Naive thymus-derived CD8-positive, alpha-beta T cell (primary cell): Measurements from ENCODE around the gene WBP1L. TPM values are rescaled to one million over a fixed set of nuclear protein-coding genes. Genes with fewer than 3 reads are reported as not detected.
"Not testable (repeated sequence)": the region's sequence is repeated elsewhere in the genome, so short reads cannot be mapped to it uniquely, and the experiment has no call there.

ENCODE experiments used
- ATAC-seq, 2 donors: fragments of 150-1000 bp; cut with Tn5 transposase in 1 of 2; sonication (Bioruptor Pico), chemical (Tn5 transposase) in 1 of 2; 1 replicate in 1 of 2; 2 replicates in 1 of 2; pipeline ENCODE4 v1.10.0; 2021; ENCODE audit warnings: mild to moderate bottlenecking in 2 of 2, moderate library complexity in 2 of 2
- POLR2A ChIA-PET: fragments of 350-600 bp; sonication (Branson Sonifier 250); formaldehyde crosslinking; loops from one replicate; lab custom pipeline; 2021; ENCODE audit warnings: antibody characterized with exemption; lab: Charles Lee
- DNase-seq, 10 donors: peaks; one replicate each; pipeline versions ENCODE4 v3.0.0 to v3.0.0-alpha.2; 2020 to 2022
- H3K27ac Mint-ChIP-seq, 10 donors: one replicate each; pipeline ENCODE4 v1.8.0; 2020 to 2022; ENCODE audit warnings: mild to moderate bottlenecking in 10 of 10, mixed read lengths in 10 of 10, moderate library complexity in 4 of 10, inconsistent platforms in 1 of 10
- H3K27me3 Mint-ChIP-seq, 5 donors: one replicate each; pipeline ENCODE4 v1.8.0; 2021 to 2022; ENCODE audit warnings: mixed read lengths in 5 of 5
- H3K36me3 Mint-ChIP-seq, 3 donors: one replicate each; pipeline ENCODE4 v1.8.0; 2020 to 2022; ENCODE audit warnings: mixed read lengths in 3 of 3, mild to moderate bottlenecking in 2 of 3, inconsistent platforms in 1 of 3
- H3K4me1 Mint-ChIP-seq, 4 donors: one replicate each; pipeline ENCODE4 v1.8.0; 2021 to 2022; ENCODE audit warnings: mixed read lengths in 4 of 4
- H3K4me3 Mint-ChIP-seq, 10 donors: one replicate each; pipeline ENCODE4 v1.8.0; 2020 to 2022; ENCODE audit warnings: mild to moderate bottlenecking in 10 of 10, mixed read lengths in 10 of 10, moderate library complexity in 6 of 10, inconsistent platforms in 1 of 10
- H3K9me3 Mint-ChIP-seq, 9 donors: one replicate each; pipeline ENCODE4 v1.8.0; 2020 to 2022; ENCODE audit warnings: mixed read lengths in 9 of 9, mild to moderate bottlenecking in 3 of 9, inconsistent platforms in 1 of 9, moderate library complexity in 1 of 9
- polyA plus RNA-seq, 3 donors: library from polyadenylated mRNA; unstranded; fragments of 300-500 nt; fragmentation: Illumina TruSeq; gene quantifications; one replicate each; pipeline ENCODE4 v1.2.3, GENCODE V29; 2021
- total RNA-seq, 8 experiments: library from RNA in 2 of 8; stranded (reverse) in 2 of 8; gene quantifications; one replicate each; pipeline ENCODE4 v1.2.3 and lab custom pipeline; 2021 to 2026

The WBP1L gene
- total and polyA plus RNA-seq, 5 experiments from 2014 or later: 22.6 to 35.6 (median 28.2) TPM

GRCh38 chr10:102837230-102837721, 93.5 kb downstream of the WBP1L start, which contains the start of gene CYP17A1:
Gene CYP17A1, minus strand, starts transcription at chr10:102837413. Its CDS starts 52 bp downstream, at chr10:102837361.
- Mint-ChIP-seq H3K36me3 (peaks cover 0 to 17% (median 0%) of the 10 kb centered on the region in 3 donors), H3K4me3 (no peak within 1 kb of the TSS), H3K4me1 (peaks cover 0 to 7% (median under 1%) of the 10 kb centered on the region in 4 donors), H3K27me3 (peaks cover 2 to 26% (median 8%) of the 10 kb centered on the region in 5 donors), H3K27ac (no peak within 1 kb of the TSS), H3K9me3 (peaks cover 0 to 26% (median 12%) of the 10 kb centered on the region in 9 donors)
- POLR2A ChIA-PET: interaction anchor here (0.5 kb wide), 1 partner anchor 33 kb away, joined by 3 read pairs; no protein-coding TSS in a partner anchor
- ATAC-seq (no peak), DNase-seq (no peak)

- DNase-seq, POLR2A ChIA-PET, H3K27ac Mint-ChIP-seq, H3K4me1 Mint-ChIP-seq, H3K4me3 Mint-ChIP-seq, ATAC-seq: not testable (repeated sequence)
- peaks cover 2 to 26% (median 8%) of the 10 kb centered on the region in 5 donors for H3K27me3 Mint-ChIP-seq
- H3K36me3 Mint-ChIP-seq: peaks cover 0 to 17% (median 0%) of the 10 kb centered on the region in 3 donors
- peaks cover 0 to 30% (median 12%) of the 10 kb centered on the region in 9 donors for H3K9me3 Mint-ChIP-seq
Measured at GRCh38 chr10:102838276-102838927, 94.7 kb downstream of the WBP1L start.

- no peaks in the 10 kb centered on the region for H3K4me1 Mint-ChIP-seq
Measured at GRCh38 chr10:102841827-102842345, 98.1 kb downstream of the WBP1L start.

GRCh38 chr10:102843139-102843538, 99.4 kb downstream of the WBP1L start:
- H3K27ac Mint-ChIP-seq, DNase-seq, POLR2A ChIA-PET, ATAC-seq, H3K4me3 Mint-ChIP-seq, H3K4me1 Mint-ChIP-seq: not testable (repeated sequence)
- peaks cover 0 to 26% (median 2%) of the 10 kb centered on the region in 5 donors for H3K27me3 Mint-ChIP-seq
- peaks cover 0 to 26% (median 6%) of the 10 kb centered on the region in 9 donors for H3K9me3 Mint-ChIP-seq
- H3K36me3 Mint-ChIP-seq: peaks cover 0 to 13% (median 0%) of the 10 kb centered on the region in 3 donors

More at GRCh38 chr10:102841827-102842345, 98.1 kb downstream of the WBP1L start:
- H3K27ac Mint-ChIP-seq: no peak overlapping the region
- ATAC-seq: no peak
- DNase-seq: no peak
- H3K27me3 Mint-ChIP-seq: peaks cover 2 to 26% (median 3%) of the 10 kb centered on the region in 5 donors
- H3K4me3 Mint-ChIP-seq: no peak overlapping the region
- peaks cover 0 to 37% (median 13%) of the 10 kb centered on the region in 9 donors for H3K9me3 Mint-ChIP-seq
- POLR2A ChIA-PET: no interaction called here
- H3K36me3 Mint-ChIP-seq: peaks cover 0 to 22% (median 0%) of the 10 kb centered on the region in 3 donors

- DNase-seq, H3K27ac Mint-ChIP-seq, H3K4me3 Mint-ChIP-seq, H3K36me3 Mint-ChIP-seq, ATAC-seq, H3K4me1 Mint-ChIP-seq, POLR2A ChIA-PET: not testable (repeated sequence)
- peaks cover 0 to 23% (median 0%) of the 10 kb centered on the region in 5 donors for H3K27me3 Mint-ChIP-seq
- H3K9me3 Mint-ChIP-seq: peaks cover 0 to 14% (median 3%) of the 10 kb centered on the region in 9 donors
Measured at GRCh38 chr10:102844190-102844776, 100.5 kb downstream of the WBP1L start.

GRCh38 chr10:102845352-102845902, 101.7 kb downstream of the WBP1L start:
- H3K27me3 Mint-ChIP-seq: peaks cover 0 to 12% (median 0%) of the 10 kb centered on the region in 5 donors
- H3K9me3 Mint-ChIP-seq: peaks cover 0 to 11% (median 3%) of the 10 kb centered on the region in 9 donors
- no peak overlapping the region for H3K27ac Mint-ChIP-seq
- H3K4me3 Mint-ChIP-seq: no peak overlapping the region
- DNase-seq: no peak
- H3K4me1 Mint-ChIP-seq: no peaks in the 10 kb centered on the region
- POLR2A ChIA-PET: no interaction called here
- ATAC-seq: no peak
- H3K36me3 Mint-ChIP-seq: peaks cover 0 to 5% (median 4%) of the 10 kb centered on the region in 3 donors

- H3K27ac Mint-ChIP-seq: no peak overlapping the region
- no peaks in the 10 kb centered on the region for H3K9me3 Mint-ChIP-seq
- ATAC-seq (no peak), DNase-seq (no peak)
- H3K4me1 Mint-ChIP-seq: peaks cover 2 to 10% (median 6%) of the 10 kb centered on the region in 4 donors
- H3K36me3 Mint-ChIP-seq: peaks cover 0 to 4% (median 0%) of the 10 kb centered on the region in 3 donors
- H3K4me3 Mint-ChIP-seq: no peak overlapping the region
- POLR2A ChIA-PET: interaction anchor here (1.1 kb wide), 1 partner anchor 107 kb away, joined by 3 read pairs; the partner anchor contains the start of gene WBP1L
- no peaks in the 10 kb centered on the region for H3K27me3 Mint-ChIP-seq
Measured at GRCh38 chr10:102850025-102850518, 106.3 kb downstream of the WBP1L start.

- ATAC-seq, H3K27me3 Mint-ChIP-seq, DNase-seq, POLR2A ChIA-PET, H3K9me3 Mint-ChIP-seq, H3K4me3 Mint-ChIP-seq, H3K36me3 Mint-ChIP-seq: not testable (repeated sequence)
- Mint-ChIP-seq H3K4me1 (peaks cover 6 to 25% (median 20%) of the 10 kb centered on the region in 4 donors), H3K27ac (peak overlapping the region in 1 of 10 donors; percentile 49)
Measured at GRCh38 chr10:102853237-102853636, 109.5 kb downstream of the WBP1L start.

GRCh38 chr10:102855731-102856436, 112.1 kb downstream of the WBP1L start:
- H3K36me3 Mint-ChIP-seq: peaks cover 0 to 21% (median 5%) of the 10 kb centered on the region in 3 donors
- DNase-seq, H3K27ac Mint-ChIP-seq, H3K9me3 Mint-ChIP-seq, ATAC-seq, POLR2A ChIA-PET, H3K27me3 Mint-ChIP-seq: not testable (repeated sequence)
- peaks cover 6 to 25% (median 21%) of the 10 kb centered on the region in 4 donors for H3K4me1 Mint-ChIP-seq
- H3K4me3 Mint-ChIP-seq: peak overlapping the region in 3 of 10 donors; percentile 7 to 37 (median 28)

GRCh38 chr10:102856758-102857424, 113.1 kb downstream of the WBP1L start:
- no peak overlapping the region for H3K27ac Mint-ChIP-seq
- H3K4me1 Mint-ChIP-seq: peaks cover 6 to 25% (median 21%) of the 10 kb centered on the region in 4 donors
- POLR2A ChIA-PET: no interaction called here
- no peak for DNase-seq
- no peaks in the 10 kb centered on the region for H3K9me3 Mint-ChIP-seq
- H3K27me3 Mint-ChIP-seq: no peaks in the 10 kb centered on the region
- no peak for ATAC-seq
- peak overlapping the region in 1 of 10 donors; percentile 29 for H3K4me3 Mint-ChIP-seq
- peaks cover 0 to 31% (median 5%) of the 10 kb centered on the region in 3 donors for H3K36me3 Mint-ChIP-seq

- Mint-ChIP-seq H3K36me3 (peaks cover 3 to 57% (median 24%) of the 10 kb centered on the region in 3 donors), H3K4me1 (peaks cover 4 to 18% (median 13%) of the 10 kb centered on the region in 4 donors), H3K4me3 (no peak overlapping the region), H3K9me3 (no peaks in the 10 kb centered on the region), H3K27ac (no peak overlapping the region), H3K27me3 (no peaks in the 10 kb centered on the region)
- DNase-seq: no peak
- no peak for ATAC-seq
- POLR2A ChIA-PET: no interaction called here
Measured at GRCh38 chr10:102859911-102860310, 116.2 kb downstream of the WBP1L start.
